Activated CD8-positive, alpha-beta memory T cell treated with anti-CD3 and anti-CD28 coated beads, Interleukin-2, amount 50 U/mL, for 4 hours (primary cell): ENCODE measurements around the gene TMEM184C.
A peak's percentile ranks its signal among the peaks of the same experiment; 100 is the strongest.

Experiments used
- DNase-seq: peaks from one replicate; pipeline ENCODE4 v3.0.0-alpha.2; 2020

Gene TMEM184C

DNA sequence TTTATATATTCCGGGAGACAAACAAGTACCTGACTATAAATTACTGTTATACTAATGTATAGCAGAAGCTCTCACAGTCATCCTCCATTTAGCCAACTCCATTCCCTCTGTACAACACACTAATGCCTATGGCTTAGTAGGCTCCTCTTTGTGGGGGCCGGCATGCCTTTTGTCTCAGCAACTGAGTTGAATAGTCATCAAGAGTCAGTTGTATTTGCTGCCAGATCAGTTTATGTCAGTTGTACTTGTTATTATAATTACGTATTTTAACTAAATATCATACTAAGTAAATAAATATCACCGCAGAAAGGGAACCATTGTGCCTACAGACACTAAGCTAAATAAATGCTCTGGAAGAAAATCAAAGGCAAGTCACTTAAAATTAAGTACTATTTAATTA is 56.9 kb downstream of the TMEM184C start:
- DNase-seq, result no peak

DNA sequence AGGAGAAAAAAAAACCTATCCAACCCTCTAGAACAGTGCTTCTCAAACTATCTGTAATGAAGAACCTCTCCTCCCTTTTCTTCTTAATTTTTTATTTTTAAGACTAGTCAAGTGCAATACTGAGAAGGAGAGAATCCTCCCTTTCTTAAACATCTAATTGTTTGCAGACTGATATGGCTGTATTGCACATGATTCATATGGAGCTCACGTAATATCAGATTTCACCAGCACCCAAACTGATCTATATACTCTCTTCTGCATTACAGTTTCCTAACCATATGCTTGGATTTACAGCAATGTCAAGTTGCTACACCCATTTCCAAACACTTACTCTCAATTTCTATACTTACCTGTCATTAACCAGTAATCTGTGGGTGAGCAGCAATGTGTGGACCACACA is 57.3 kb downstream of the TMEM184C start:
- no peak for DNase-seq

DNA sequence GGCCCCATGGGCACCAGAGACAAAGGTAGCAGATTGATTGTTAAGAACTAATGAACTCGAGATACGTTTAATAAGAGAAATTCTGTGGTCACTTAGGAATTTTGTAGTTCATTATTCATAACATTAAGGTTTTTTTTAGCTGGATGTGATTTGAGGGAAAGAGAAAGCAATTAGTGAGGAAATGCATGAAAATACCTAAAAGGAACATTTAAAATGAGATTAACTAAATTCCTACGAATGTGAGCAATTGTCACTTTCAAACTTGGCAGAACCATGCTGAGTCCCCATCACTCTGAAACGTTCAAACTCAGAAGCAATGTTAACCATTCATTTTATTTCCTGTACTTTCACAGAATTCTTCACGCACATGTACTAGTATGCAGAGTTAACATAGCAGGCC is 60.9 kb downstream of the TMEM184C start:
- no peak for DNase-seq

DNA sequence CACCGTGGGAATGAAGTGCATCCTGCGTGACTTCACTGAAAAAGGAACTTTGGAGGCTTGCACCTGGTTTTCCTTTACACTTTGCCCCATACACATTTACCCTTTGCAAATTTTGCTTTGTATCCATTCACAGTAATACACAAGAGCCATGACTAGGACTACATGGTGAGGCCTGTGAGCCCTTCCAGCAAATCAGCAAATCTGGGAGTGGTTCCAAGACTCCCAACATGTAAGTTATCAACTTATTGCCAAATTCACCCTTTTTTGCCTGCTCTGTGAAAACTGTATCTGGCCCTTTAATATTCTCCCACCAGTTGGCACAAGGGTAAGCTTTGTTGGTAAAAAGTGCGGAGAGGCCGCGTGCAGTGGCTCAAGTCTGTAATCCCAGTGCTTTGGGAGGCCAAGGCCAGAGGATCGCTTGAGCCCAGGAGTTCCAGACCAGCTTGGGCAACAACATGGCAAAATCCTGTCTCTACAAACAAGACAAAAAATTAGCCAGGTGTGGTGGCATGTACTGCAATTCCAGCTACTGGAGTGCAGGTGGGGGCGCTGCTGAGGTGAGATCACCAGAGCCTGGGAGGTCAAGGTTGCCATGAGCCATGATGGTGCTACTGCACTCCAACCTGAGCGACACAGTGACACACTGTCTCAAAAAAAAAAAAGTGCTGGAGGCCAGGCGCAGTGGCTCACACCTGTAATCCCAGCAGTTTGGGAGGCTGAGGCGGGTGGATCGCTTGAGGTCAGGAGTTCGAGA is 61.8 kb downstream of the TMEM184C start:
- no peak for DNase-seq

DNA sequence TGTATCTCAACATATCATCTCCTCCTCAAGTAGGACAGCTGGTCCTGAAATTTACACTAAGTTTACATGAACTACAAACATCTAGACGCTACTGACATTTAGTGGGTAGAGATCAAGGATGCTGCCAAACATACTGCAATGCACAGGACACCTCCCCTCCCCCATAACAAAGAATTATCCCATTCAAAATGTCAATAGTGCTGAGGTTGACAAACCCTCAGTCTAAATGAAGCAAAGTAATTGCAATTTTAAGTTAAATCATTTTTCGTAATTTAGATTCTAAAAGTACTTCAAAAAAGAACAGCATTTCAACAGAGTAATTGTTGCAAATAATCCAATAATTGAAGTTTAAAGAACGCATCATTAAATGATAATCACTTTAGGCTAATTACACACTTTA is 65.6 kb downstream of the TMEM184C start:
- DNase-seq, result no peak

DNA sequence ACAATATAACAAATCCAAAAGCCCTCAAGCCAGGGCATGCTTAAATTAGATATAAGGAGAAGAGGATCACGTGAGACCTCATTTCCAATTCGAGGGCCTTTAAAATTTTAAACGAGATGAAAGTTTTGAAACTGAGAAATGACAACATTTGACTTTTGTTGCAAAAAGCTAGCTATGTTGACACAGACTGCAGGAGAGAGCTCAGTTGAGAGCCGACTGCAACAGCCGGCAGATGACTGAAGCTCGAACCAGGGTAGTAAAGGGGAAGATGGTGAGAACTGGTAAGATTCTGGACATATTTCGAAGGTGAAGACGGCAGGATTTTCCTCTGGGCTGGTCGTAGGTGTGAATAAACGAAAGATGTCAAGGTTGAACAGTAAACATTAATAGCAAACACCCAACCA is 66.0 kb downstream of the TMEM184C start:
- no peak for DNase-seq

DNA sequence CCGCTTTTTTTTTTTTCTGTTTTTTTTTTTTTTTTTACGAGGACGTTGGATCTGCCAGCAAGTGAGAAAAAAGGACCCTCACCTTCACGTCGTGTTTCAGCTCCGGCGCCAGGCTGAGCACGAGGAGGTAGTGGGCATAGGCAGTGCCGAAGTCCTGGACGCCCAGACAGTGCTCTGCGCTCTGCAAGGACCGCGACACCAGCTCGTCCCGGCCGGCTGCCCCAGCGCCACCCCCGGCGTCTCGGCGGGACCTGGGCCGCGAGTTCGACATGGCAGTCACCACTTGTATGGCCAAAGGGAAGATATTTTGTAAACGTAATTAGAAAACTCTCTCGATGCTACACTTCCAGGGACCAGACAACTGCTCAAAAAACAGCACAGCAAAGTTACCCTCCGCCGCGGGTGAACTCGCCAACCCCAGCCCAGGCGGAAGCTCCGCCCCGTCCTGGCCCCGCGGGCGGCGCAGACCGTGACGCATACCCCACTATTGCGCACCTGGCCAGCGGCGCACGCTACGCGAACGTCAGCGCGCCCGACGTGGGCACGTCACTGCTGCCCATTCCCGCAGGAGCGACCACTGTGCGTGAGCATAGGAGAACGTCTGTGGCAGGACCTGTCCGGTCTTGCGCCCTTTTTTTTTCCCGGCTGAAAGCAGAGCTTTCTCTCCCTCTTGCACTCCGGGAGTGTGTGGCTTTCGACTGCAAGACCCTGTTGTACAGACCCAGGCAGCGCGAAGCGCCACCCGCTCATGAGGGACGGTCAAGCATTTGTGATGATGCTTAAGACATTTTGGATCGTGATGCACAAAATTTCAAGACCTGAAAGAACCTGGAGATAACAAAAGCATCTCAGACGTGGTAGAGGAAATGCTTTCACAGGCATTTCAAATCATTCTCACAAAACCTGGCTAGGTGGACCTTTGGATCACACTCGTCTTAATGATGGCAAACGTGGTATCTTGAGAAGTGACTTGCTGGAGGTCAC is 66.8 kb downstream of the TMEM184C start, which contains the start of gene PRMT9:
Gene PRMT9, minus strand, starts transcription at position 447 of the 984 bp plus-strand sequence. Its CDS starts 176 bp downstream, at position 271.
- peak; percentile 89 for DNase-seq

DNA sequence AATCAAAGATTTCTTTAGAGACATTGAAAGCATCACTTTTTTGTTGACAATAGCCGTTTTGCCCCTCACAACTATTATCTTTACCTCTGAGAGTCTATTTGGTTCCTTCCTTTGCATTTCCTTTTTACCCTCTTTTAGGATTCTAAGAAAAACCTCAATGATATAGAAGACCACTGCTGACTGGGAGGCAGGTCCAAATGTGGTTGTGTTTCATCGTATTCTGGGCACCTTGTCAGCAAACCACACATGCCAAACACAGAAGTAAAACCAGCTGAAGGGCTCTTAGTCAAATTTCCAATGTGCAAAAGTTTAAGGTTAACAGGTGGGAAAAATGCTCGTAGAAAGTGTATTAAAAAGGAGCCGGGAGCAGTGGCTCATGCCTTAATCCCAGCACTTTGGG is 71.9 kb downstream of the TMEM184C start:
- DNase-seq, result no peak

DNA sequence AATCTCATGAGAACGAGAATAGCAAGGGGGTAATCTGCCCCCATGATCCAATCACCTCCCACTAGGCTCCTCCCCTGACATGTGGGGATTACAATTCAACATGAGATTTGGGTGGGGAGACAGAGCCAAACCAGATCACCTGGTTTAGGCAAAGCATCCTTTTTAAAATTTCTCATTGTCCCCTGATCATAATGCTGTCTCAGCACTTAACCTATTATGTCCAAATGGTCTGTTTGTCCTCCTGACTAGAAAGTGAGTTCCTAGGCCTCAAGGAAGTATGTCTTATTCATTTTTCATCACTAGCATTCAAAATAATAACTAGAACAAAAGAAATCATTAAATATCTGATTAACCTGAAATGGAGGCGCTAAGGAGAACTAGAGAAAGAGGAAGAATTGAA is 74.6 kb downstream of the TMEM184C start:
- DNase-seq, result no peak

DNA sequence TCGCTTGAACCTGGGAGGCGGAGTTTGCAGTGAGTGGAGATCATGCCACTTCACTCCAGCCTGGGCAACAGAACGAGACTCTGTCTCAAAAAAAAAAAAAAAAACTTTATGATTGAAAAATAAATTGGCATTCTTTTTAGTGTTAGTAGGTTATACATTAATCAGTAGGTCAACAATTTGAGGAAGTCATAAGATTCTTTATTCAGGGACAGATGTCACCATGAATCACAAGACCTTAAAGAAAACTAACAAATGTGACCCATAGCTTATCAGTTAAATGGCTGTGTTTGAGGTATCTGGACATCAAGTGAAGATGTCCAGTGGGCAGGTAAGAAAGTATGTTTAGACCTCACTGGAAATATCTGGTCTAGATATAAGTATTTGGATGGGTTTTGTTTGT is 76.0 kb downstream of the TMEM184C start:
- DNase-seq, result no peak

DNA sequence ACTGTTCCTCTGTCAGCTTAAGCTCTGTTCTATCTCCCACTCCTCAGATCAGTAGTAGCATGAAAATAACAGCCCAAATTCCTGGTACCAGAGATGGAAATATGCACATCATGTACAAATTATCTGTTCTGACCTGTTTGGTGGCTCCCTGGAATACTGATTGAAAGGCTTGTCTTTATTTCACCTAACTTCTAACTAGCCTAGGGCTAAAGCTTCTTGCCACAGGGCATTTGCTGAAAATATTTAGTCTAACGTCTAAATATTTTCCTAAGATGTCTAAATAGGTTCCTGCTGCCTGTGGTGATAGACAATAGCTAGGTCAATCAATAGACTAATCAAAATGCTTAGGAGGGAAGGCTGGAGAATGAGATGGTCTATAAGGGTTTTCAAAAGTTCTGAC is 79.7 kb downstream of the TMEM184C start:
- DNase-seq, result no peak

DNA sequence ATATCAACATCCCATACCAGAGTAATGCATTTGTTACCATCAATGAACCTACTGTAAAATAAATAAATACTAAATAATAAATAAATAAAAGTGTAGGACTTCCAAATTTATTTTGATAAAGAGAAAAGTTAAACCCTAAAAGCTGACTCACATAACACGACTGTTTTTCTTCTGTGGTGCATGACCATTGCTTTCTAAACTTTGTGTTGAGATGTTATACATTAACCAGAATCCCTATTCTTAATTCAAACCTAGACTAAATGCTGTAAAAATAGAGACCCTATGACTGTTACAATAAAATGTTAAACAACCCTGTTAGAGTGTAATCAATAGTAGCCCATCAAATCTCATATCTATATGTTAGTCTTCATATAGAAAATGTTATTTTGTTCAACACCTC is 87.6 kb downstream of the TMEM184C start:
- DNase-seq, result no peak

DNA sequence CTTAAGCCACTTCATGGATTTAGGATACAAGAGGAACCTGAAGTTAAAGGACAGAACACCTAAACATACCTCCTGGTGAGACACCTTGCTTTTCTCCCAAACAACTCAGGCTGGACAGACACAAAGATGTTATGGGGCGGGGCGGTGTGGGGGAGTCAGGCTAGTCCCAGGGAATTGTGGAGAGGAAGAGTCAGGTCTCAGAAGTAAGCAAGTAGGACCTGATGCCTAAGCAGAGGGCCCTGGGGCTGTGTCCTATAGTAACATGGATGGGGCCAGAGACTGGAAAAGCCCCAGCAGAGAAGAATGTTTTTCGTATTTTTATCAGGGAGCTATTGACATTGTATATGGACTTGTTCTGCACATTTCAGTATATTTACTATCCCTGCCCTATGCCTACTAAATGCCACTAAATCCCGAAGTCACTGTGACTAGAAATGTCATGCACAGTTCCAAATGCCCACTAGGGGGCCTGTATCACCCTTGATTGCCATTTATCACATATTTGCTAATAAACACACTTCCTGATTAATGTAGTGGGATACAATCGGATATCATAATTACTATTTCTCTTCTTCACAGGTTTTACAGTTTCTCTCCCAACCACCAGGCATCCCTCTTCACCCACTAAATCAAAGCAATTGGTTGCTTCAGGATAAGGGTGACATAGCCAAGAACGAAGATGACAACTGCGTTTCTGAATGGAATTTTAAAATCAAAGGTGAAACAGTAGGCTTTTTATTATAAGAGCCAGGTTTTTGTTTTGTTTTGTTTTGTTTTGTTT is 90.9 kb downstream of the TMEM184C start:
- DNase-seq, result peak; percentile 55

DNA sequence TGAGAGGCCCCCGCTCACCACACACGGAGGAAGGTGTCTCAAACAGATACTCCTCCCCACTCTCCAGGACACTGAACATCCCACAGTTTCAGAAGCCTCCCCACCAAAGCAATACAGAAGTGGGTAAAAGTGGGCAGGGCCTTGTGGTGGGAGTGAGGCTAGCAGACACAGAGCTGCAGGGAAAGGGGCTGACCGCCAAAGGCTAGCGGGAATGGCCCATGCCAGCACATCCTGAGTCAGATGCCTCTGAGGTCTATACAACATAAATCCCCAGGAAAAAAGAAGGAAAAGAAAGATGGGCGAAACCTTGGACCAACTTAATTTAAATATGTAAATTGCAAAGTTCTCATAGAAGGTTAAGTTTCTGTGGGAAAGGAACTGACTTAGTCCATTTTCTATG is 92.8 kb downstream of the TMEM184C start:
- no peak for DNase-seq

DNA sequence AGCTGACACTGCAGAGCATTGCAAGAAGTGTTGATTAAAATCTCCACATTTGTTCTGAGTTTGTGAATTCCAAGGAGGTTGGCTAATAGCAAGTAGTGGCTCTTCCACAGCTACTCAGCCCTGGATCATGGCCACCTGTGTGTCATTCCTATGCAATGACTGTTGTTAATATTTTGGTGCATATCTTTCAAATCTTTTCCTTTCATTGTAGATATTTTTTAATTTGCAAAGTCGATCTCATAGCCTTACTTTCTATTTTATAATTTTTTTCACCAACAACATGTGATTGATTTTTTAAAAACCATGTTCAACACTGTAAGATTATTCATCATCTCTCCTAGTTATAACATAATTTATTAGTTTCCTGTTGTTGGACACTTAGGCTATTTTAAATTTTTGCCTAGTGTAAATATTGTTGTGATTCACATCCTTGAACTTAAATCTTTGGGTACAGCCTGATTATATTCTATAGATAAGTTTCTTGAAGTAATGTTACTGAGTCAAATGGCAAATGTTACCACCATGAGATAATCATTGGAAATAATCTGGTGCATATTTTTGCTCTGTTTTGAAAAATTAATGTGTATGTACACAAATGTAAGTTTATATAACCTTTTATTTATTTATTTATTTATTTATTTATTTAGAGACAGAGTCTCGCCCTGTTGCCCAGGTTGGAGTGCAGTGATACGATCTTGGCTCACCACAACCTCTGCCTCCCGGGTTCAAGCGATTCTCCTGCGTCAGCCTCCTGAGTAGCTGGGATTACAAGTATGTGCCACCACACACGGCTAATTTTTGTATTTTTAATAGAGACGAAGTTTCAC is 97.6 kb downstream of the TMEM184C start:
- DNase-seq, result no peak

DNA sequence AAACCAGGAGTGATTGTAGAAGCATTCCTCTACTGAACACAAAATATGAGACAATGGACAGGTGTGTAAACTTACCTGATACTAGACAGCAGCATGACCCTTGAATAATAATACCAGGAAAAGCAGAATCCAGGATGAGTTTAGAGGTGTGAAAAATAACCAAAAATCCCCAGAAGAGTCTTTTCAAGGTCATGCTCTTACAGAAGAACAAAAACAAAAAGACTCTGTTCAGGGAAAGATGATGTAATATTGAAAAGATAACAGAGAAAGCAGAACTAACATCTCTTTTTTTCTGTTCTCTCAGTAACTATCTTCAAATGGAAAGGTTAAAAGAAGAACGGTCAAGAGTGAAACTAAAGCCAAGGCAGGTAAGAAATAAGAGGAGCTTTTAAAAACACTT is 100.7 kb downstream of the TMEM184C start:
- DNase-seq, result no peak
